SHP77 (cell line): Measurements from ENCODE around the gene AHNAK2.
"Not testable (repeated sequence)": the region's sequence is repeated elsewhere in the genome, so short reads cannot be mapped to it uniquely, and the experiment has no call there.

Experiments
- DNase-seq, 2 experiments: peaks; one replicate each; lab custom pipeline; 2025; lab: John Stamatoyannopoulos, UW

AHNAK2 gene

GRCh38 chr14:104927432-104927816, 50.8 kb downstream of the AHNAK2 start:
- no peak for DNase-seq

GRCh38 chr14:104926619-104927431, 51.3 kb downstream of the AHNAK2 start:
- DNase-seq, result no peak

- DNase-seq, result no peak
Observed at GRCh38 chr14:104925855-104926609, 52.1 kb downstream of the AHNAK2 start.

GRCh38 chr14:104925214-104925854, 52.8 kb downstream of the AHNAK2 start:
- no peak for DNase-seq

GRCh38 chr14:104924421-104925213, 53.6 kb downstream of the AHNAK2 start, which contains the start of gene PLD4:
Gene PLD4, plus strand, starts transcription at chr14:104924879. Its CDS starts 2,262 bp downstream, at chr14:104927141.
- no peak for DNase-seq

DNA sequence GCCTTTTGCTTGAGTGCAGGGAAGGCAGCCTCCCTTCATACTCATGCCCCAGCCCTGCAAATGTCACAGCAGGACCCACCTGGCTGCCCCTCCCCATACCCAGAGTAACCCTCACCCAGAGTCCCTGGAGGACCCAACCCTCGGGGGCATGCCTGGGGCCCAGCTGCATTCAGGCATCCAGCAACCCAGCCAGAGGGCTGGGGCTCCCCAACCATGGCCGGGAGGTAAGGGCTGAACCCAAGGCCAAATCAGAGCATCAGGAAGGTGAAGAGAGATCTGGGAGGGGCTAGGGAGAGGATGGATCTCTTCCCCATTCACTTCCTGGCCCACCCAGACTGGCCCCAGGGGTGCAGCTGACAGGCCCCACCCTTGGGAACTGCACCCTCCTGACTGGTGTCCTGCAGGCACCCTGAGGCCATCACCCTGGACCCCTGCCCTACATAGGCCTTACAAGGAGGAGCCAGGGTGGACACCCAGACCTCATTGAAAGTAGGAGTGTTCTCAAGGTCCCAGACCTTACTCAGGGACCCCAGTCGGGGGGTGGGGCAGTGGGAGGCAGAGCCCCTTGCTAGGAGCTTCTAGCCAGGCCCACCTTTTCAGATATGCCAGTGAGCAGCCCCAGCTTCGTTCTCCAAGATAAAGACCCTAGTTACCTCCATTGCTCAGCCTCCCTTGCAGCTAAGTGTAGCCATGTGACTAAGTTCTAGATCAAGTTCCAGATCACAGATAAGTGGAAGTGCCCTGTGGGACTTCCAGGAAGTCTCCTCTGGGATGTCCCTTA, 54.3 kb downstream of the AHNAK2 start:
- no peak for DNase-seq

GRCh38 chr14:104919993-104920315, 58.2 kb downstream of the AHNAK2 start:
- no peak for DNase-seq

DNA sequence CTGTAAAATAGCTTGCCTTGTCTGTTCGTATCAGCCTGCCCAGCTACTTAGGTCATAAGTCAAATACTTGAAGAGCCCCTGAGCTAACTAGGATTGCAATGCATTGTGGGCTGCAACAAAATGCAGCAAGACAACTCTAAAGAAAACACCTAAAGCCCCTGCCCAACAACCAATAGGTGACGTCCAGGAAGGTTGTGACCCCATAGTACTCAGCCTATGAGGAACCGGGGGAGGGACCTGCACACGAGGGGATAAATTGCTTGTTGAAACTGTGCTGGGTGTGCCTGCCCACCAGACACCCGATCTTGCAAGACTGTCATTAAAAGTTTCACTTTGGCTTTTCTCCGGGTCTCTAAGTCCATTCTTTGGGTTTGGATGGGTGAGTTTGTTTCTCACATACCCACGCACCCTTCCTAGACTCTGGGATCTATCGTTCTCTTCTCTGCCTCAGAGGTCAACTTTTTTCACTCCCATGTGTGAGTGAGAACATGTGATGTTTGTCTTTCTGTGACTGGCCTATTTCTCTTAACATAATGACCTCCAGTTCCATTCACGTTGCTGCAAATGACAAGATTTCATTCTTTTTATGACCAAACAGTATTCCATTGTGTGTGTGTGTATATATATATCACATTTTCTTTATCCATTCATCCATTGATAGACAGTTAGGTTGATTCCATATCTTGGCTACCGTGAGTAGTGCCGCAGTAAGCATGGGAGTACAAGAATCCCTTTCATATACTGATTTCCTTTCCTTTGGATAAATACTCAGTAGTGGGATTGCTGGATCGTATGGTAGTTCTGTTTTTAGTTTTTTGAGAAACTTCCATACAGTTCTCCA, 58.8 kb downstream of the AHNAK2 start:
- DNase-seq, result not testable (repeated sequence)

GRCh38 chr14:104917993-104918392, 60.2 kb downstream of the AHNAK2 start:
- no peak for DNase-seq

DNA sequence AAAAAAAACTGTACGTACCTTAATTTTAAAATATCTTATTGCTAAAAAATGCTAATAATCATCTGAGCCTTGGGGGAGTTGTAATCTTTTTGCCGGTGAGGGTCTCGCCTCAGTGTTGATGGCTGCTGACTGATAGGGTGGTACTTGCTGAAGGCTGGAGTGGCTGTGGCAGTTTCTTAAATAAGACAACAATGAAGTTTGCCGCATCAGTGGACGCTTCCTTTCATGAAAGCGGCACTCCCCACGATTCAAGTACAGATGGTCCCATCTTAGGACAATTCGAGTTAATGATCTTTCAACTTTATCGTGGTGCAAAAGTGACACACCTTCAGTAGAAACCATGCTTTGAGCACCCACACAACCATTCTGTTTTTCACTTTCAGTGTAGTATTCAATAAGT, 61.1 kb downstream of the AHNAK2 start:
- DNase-seq, result no peak

GRCh38 chr14:104913435-104913834, 64.7 kb downstream of the AHNAK2 start:
- DNase-seq, result no peak

DNA sequence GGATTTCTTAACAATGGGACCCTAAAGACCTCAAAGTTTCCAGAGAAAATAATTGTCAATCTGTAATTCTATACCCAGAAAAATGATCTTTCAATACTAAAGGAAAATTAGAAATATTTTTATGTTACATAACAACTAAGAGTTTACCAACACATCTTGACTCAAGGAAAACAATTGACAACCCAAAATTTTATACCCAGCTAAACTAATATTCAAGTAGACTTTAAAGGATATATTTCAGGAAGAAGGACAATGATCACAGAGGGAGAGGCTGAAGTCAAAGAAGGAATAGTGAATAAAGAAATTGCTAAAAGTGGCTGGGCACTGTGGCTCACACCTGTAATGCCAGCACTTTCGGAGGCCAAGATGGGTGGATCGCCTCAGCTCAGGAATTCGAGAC, 66.1 kb downstream of the AHNAK2 start:
- DNase-seq, result no peak

GRCh38 chr14:104908303-104908702, 69.9 kb downstream of the AHNAK2 start:
- no peak for DNase-seq

- DNase-seq, result not testable (repeated sequence)
Observed at GRCh38 chr14:104905579-104905933, 72.6 kb downstream of the AHNAK2 start.

DNA sequence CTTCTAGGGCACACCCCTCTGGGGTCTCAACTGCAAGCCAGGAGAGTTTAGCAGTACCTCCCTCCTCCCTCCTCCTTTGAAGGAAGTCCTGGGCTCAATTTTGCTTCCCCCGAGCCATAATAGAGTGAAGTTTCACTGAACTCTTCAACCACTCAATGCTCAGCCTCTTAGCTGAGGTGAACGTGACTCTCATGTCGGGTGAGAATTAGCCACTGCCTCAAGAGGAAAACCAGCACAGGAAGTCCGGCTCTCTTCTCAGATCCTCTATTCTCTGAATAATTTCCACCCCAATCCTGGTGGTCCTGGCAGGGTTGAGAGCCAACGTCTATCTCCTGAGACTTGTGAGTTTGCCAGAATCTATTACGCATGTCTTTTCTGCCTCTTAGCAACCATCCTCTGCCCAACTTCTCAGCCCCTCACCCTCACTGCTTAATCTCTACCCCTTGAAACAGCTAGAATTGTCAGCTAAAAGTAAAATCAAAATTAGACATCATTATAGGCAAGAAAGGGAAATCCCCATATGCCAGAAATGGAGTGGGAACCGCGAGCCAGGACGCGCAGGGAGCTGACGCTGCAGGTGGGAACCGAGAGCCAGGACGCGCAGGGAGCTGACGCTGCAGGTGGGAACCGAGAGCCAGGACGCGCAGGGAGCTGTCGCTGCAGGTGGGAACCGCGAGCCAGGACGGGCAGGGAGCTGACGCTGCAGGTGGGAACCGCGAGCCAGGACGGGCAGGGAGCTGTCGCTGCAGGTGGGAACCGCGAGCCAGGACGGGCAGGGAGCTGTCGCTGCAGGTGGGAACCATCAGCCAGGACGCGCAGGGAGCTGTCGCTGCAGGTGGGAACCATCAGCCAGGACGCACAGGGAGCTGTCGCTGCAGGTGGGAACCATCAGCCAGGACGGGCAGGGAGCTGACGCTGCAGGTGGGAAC, 73.3 kb downstream of the AHNAK2 start:
- DNase-seq, result not testable (repeated sequence)

- no peak for DNase-seq
Observed at GRCh38 chr14:104903990-104904389, 74.2 kb downstream of the AHNAK2 start.

DNA sequence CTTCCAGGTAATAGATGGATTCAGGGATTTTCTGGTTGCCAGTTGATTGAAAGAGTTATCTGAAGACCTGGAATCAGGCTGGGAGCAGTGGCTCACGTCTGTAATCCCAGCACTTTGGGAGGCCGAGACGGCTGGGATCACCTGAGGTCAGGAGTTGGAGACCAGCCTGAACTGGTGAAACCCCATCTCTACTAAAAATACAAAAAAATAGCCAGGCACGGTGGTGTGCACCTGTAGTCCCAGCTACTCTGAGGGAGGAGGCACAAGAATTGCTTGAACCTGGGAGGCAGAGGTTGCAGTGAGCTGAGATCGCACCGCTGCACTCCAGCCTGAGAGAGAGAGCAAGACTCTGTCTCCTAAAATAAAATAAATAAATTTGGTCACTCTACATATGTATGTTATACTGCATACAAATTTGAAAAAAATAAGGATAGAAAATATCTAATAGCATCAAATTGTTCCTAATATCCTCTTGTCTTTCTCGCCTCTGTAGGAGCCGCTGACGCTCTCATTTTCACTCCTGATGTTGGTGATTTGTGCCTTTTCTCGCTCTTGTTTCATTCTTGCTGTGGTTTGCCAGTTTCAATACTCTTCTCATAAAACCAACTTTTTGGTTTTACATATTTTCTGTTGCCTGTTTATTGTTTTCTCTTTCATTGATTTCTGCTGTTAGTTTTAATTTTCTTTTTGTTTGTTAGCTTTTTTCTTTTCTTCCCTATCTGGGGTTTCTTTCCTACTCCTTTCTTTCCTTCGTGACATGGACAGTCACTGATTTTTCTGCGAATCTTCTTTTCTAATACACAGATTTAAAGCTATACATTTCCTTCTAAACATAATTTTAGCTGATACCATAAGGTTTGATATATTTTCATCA, 77.3 kb downstream of the AHNAK2 start:
- DNase-seq, result no peak

GRCh38 chr14:104899781-104900180, 78.4 kb downstream of the AHNAK2 start:
- DNase-seq, result no peak
